HG03521 (cell line): ENCODE results near the gene PAQR8.

Source experiments
- ATAC-seq: cut with Tn5 transposase; IDR thresholded peaks from one replicate; pipeline ENCODE4 v1.9.1; 2021; ENCODE audit warnings: mild to moderate bottlenecking, moderate library complexity; ENCODE audit not compliant: unreplicated experiment

PAQR8 gene

DNA sequence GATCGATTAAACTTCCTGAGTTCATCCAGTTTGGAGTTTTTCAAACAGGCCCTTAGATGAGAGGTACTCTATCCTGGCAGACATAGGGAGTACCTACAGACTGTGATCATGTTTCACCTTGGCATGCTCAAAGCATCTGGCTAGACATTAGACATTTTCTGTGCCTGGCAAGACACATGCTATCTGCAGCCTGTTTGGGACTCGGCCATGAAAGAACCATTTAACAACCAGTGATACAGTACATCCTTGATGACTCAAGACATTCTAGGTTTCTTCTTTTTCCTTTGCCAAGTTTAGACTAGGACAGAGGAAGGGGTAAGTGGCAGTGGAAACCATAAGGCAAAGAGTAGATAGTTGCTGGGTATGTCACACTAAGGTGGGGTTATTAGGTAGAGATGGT, 15.4 kb upstream of the PAQR8 start:
- no peak for ATAC-seq

GRCh38 chr6:52347818-52348217, 14.1 kb upstream of the PAQR8 start:
- no peak for ATAC-seq

GRCh38 chr6:52351879-52352238, 10.1 kb upstream of the PAQR8 start:
- ATAC-seq: no peak

GRCh38 chr6:52352239-52353018, 9.5 kb upstream of the PAQR8 start:
- ATAC-seq: peak; percentile 85

DNA sequence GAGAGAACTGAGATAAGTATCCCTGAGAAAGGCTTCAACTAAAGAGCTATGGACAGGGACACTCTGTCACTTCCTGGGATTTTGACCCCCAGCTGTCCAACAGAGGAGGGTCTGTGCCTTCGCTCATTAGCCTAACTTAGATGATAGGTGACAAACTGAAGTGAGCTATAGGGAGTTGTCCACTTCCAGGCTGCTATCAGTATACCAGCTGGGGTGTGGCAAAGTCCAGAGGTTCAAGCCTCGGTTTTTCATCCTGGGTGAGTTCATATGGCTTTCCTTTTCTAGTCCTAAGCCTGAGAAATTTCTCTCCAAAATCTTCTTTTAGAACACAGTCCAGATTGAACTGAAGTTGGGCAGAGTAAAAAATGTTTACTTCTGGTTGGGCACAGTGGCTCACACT, 5.9 kb upstream of the PAQR8 start:
- ATAC-seq: no peak

- ATAC-seq: no peak
These were observed 2.5 kb upstream of the PAQR8 start for GRCh38 chr6:52359403-52359802.

DNA sequence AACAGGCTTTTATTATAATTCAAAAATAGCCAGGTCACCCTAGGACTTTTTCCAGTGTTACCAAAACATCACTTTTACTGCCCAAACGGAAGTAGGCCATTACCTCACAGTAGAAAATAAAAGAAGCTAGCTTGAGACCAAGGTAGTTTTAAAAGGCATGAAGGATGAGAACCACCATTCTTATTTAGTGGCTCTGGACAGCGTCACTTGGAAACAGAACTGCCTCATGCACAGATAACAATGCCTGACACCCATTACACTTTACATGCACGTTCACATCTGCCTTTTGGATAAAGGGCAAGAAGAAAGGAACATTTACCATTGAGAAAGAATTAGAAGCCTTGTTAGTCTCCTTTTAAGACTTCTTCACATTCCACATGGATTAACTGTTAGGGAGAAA, 1.9 kb upstream of the PAQR8 start:
- no peak for ATAC-seq

- ATAC-seq: no peak
These were observed 1.1 kb upstream of the PAQR8 start for GRCh38 chr6:52360601-52361413.

DNA sequence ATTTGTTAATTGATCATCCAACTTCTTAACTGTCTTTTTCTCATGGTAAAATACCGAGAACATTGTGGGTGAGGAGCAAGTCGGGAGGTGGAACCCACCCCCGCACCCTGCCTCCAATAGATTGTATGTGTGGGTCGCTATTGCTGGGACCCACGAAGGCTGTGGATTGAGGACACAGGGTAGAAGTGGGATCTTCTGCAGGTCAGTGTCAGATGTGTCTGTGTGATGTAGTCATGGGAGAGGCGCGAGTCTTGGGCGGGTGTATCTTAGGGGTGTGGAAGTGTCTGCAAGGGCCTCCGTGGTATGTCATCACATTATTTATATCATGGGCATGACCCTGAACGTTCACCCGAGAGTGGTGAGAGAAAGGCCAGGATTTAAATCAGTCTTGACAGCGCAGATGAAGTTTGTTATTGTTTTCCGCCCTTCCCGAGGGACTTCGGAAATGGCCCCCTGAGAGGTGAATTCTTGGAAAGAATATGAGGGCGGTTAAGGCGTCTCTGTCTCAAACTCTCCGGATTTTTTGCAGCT, 472 bp upstream of the PAQR8 start:
- ATAC-seq: peak; percentile 16

DNA sequence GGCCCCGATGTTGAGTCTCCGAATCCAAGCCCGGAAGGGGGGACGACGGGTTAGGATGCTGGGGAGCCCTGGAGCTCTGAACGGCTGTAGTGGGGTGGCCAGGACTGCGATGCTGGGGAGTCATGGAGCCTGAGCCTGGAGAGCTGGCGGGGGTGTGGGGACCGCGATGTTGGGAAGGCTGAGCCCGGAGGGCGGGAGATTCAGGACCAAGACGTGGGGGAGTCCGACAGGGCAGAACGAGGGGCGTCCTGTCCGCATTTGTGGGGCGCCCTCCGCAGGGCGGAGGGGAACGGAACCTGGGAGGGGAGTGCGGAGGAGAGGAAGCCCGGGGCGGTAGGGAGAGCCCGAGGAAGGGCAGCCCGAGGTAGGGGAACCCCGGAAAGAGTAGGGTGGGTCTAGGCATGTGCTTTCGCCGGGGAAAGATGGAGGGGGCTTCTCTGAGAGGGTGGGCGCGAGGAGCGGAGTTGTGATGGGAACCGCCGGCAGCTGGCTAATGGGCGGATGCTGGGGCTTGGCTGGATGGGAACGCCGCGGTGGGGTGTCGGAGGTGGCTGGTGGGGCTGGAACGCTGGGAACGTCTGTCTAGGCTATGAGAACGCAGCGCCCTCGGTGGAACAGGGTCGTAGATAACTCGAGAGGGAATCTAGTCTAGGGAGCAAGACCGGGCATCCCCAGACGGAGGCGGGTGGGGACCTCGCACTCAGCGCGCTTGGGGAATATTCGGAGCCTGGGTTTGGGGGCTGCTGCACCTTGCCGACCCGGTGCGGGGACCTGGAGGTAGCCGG, 684 bp downstream of the PAQR8 start:
- ATAC-seq: peak; percentile 35

DNA sequence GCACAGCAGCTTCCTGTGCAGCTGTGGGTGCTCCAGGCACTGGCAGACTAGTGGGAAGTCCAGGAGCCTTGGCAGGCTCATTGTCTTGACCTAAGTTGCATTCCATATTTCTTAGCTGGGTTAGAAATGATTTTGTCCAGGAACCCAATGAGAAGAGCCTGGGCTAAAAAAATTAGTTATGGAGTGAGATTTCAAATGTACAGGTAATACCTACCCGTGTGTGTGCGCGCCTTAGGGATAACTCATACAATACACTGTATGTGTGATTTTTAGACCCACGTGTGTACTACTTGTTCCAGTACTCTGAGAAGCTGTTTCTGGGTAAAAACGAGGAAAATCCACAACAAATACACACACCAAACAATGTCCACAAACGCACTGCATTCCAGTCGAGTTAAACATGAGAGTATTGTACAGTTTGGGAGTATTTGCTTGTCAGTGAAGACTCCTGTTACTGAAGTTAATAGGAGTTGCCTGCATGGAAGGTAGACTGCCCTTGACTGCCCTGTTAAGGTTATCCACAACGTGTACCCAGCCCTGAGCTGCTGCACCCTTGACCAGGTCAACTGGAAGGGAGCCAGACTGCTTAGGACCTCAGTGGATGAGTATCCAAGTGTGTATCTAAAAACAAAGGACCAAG, 1.4 kb downstream of the PAQR8 start:
- no peak for ATAC-seq

- ATAC-seq: no peak
These were observed 2.7 kb downstream of the PAQR8 start for GRCh38 chr6:52364480-52365166.

DNA sequence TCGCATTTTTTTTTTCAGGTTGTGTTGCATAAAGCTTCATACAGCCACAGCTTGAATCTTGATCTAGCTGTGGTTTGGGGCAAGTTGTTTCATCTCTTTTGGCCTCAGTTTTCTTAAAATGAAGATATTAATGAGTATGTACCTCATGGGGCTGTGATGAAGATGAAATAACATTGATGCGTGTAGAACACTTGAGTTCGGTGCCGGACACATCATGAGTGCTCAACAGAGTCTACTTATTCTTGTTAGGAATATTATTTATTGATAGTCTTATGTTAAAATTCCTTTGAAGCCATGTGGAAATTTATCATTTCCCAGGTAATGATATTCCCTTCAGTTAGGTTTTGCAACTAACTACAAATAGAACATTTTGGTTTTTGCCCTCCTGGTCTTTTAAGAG, 3.4 kb downstream of the PAQR8 start:
- no peak for ATAC-seq

GRCh38 chr6:52365866-52366540, 4.1 kb downstream of the PAQR8 start:
- ATAC-seq: no peak

DNA sequence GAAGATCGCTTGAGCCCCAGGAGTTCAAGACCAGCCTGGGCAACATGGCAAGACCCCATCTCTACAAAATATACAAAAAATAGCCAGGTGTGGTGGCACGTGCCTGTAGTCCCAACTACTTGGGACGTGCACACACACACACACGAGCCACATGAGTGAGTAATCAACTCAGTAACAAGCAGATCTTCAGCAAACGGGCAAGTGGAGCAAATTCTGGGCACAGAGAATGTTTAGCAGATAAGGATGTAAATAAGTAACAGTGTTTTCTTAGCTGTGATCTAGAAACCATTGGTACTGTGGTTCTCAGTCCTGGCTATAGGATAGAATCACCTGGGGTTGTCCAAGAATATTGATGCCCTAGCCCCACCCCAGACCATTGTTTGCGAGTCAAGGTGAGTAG, 6.1 kb downstream of the PAQR8 start:
- ATAC-seq: no peak

GRCh38 chr6:52369234-52369633, 7.3 kb downstream of the PAQR8 start:
- ATAC-seq: no peak

GRCh38 chr6:52371656-52372191, 9.8 kb downstream of the PAQR8 start:
- no peak for ATAC-seq

- ATAC-seq: no peak
These were observed 11.3 kb downstream of the PAQR8 start for GRCh38 chr6:52373151-52373690.

DNA sequence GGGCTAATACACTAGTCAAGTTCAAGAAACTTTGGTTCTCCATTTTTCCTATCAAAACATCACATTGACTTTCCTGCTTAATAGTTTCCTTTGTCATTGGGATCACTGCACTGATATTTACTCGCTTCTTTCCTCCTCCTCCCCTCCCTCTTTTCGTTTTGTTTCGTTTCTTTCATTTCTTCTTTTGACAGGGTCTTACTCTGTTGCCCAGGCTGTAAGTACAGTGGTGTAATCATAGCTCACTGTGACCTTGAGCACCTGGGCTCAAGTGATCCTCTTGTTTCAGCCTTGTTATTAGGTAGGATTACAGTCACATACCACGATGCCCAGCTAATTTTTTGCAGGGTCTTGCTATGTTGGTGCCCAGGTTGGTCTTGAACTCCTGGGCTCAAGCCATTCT, 12.3 kb downstream of the PAQR8 start:
- ATAC-seq: no peak
